ENCODE results near the gene XPC. TPM values are rescaled to one million over a fixed set of nuclear protein-coding genes. Genes with fewer than 3 reads are reported as not detected.

XPC gene
- total and polyA plus RNA-seq, 4 donors = 12.7 to 26.7 (median 14.2) TPM

DNA sequence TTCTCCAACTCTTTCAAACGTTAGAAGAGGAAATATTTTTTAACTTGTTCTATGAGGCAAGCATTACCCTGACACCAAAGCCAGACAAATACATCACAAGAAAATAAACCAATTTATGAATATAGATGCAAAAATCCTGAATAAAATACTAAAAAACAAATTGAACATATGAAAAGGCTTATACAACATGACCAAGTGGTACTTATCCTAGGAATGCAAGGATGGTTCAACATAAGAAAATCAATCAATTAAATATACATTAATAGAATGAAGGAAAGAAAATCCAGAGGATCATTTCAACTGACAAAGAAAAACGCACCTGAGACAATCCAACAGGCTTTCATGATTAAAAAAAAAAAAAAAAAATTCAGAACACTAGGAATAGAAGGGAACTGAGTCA, 17.1 kb downstream of the XPC start:
- H3K27ac ChIP-seq (ENCODE audit: low read depth in 1 of 2, low read length in 2 of 2) = no peak overlapping the region
- TF ChIP-seq HNF4G (IDR thresholded peaks at IDR 0.05) (no peak), TAF1 (conservative IDR thresholded peaks at IDR 0.05) (no peak), JUND (IDR thresholded peaks at IDR 0.05) (no peak)
- TF ChIP-seq, protein P1, sequence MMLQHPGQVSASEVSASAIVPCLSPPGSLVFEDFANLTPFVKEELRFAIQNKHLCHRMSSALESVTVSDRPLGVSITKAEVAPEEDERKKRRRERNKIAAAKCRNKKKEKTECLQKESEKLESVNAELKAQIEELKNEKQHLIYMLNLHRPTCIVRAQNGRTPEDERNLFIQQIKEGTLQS (IDR thresholded peaks at IDR 0.05) = no peak
- TF ChIP-seq, protein P2, sequence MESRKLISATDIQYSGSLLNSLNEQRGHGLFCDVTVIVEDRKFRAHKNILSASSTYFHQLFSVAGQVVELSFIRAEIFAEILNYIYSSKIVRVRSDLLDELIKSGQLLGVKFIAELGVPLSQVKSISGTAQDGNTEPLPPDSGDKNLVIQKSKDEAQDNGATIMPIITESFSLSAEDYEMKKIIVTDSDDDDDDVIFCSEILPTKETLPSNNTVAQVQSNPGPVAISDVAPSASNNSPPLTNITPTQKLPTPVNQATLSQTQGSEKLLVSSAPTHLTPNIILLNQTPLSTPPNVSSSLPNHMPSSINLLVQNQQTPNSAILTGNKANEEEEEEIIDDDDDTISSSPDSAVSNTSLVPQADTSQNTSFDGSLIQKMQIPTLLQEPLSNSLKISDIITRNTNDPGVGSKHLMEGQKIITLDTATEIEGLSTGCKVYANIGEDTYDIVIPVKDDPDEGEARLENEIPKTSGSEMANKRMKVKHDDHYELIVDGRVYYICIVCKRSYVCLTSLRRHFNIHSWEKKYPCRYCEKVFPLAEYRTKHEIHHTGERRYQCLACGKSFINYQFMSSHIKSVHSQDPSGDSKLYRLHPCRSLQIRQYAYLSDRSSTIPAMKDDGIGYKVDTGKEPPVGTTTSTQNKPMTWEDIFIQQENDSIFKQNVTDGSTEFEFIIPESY (IDR thresholded peaks at IDR 0.05) = no peak
- peaks cover 0 to 7% (median 2%) of the 10 kb centered on the region in 4 donors for H3K9me3 ChIP-seq (ENCODE audit: control insufficient read depth in 4 of 4, low read length in 3 of 4)
- DNase-seq (ENCODE audit: low spot score) = no peak
- H3K9ac ChIP-seq (ENCODE audit: low read depth in 1 of 2, low read length in 2 of 2) = no peak overlapping the region
- 91% methylated on average over 2 of the region's 2 CpGs for WGBS
- H3K4me1 ChIP-seq (ENCODE audit: control insufficient read depth in 4 of 4, insufficient read depth in 4 of 4, low read length in 3 of 4) = no peaks in the 10 kb centered on the region
- H3K27me3 ChIP-seq (ENCODE audit: control insufficient read depth in 4 of 4, insufficient read depth in 4 of 4, low read length in 3 of 4) = no peaks in the 10 kb centered on the region
- no peak overlapping the region for H3K4me3 ChIP-seq (ENCODE audit: low read depth in 1 of 3, low read length in 3 of 3)
- peaks cover 19 to 96% (median 85%) of the 10 kb centered on the region in 4 donors for H3K36me3 ChIP-seq (ENCODE audit: control insufficient read depth in 4 of 4, insufficient read depth in 3 of 4, low read depth in 1 of 4, low read length in 3 of 4)

DNA sequence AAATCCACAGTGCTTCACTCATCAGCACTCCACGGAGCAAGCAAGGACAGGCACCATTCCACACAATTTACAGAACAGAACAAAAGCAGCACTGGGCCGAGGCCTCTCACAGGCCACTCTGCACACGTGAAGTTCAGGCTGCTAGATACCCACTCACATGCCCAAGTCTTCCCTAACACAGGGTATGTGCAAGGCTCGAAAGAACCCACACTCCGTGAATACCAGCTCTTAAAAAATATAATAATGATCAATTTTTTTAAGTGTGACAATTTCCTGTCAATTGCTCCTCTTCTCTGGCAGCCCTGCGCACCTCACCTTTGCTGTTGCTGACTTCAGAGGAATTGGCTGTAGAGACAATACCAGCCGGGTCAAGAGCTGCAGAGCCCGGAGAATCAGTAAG, 19.0 kb downstream of the XPC start:
- H3K4me3 ChIP-seq (ENCODE audit: low read depth in 1 of 3, low read length in 3 of 3) = no peak overlapping the region
- H3K27me3 ChIP-seq (ENCODE audit: control insufficient read depth in 4 of 4, insufficient read depth in 4 of 4, low read length in 3 of 4) = no peaks in the 10 kb centered on the region
- no peaks in the 10 kb centered on the region for H3K4me1 ChIP-seq (ENCODE audit: control insufficient read depth in 4 of 4, insufficient read depth in 4 of 4, low read length in 3 of 4)
- DNase-seq (ENCODE audit: low spot score) = no peak
- H3K9ac ChIP-seq (ENCODE audit: low read depth in 1 of 2, low read length in 2 of 2) = no peak overlapping the region
- no peak overlapping the region for H3K27ac ChIP-seq (ENCODE audit: low read depth in 1 of 2, low read length in 2 of 2)
- no peak for TF ChIP-seq FOXA2 (IDR thresholded peaks at IDR 0.05)
- TF ChIP-seq FOXA1 (IDR thresholded peaks at IDR 0.05) = no peak
- no peak for TF ChIP-seq RXRA (IDR thresholded peaks at IDR 0.05)
- 98% methylated on average over 8 of the region's 8 CpGs for WGBS
- H3K9me3 ChIP-seq (ENCODE audit: control insufficient read depth in 4 of 4, low read length in 3 of 4) = peaks cover 0 to 7% (median 2%) of the 10 kb centered on the region in 4 donors
- H3K36me3 ChIP-seq (ENCODE audit: control insufficient read depth in 4 of 4, insufficient read depth in 3 of 4, low read depth in 1 of 4, low read length in 3 of 4) = peaks cover 13 to 85% (median 73%) of the 10 kb centered on the region in 4 donors

DNA sequence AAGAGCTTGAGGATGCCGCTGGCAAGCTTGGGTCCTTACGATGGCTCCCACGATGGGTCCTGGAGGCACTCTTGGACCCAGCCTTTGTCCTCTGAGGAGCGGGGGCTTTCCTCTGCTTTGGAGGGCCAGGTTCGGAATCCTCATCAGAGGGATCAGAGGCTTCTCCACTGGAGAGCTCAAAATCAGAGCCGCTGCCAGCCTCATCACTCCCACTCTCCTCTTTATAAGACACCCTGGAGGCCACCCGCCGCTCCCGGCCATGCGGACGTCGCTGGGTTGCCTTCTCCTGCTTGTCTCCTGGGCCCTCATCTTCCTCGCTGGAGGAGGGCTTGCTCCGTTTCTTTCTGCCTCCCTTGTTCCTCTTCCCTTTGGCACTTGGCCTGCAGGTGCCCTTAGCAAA, 20.0 kb downstream of the XPC start:
- peaks cover 10 to 87% (median 74%) of the 10 kb centered on the region in 4 donors for H3K36me3 ChIP-seq (ENCODE audit: control insufficient read depth in 4 of 4, insufficient read depth in 3 of 4, low read depth in 1 of 4, low read length in 3 of 4)
- H3K9ac ChIP-seq (ENCODE audit: low read depth in 1 of 2, low read length in 2 of 2) = no peak overlapping the region
- 91% methylated on average over 14 of the region's 14 CpGs for WGBS
- H3K27ac ChIP-seq (ENCODE audit: low read depth in 1 of 2, low read length in 2 of 2) = no peak overlapping the region
- no peak for TF ChIP-seq EGR1 (IDR thresholded peaks at IDR 0.05; ENCODE audit: low read depth in 2 of 2)
- no peak for TF ChIP-seq FOXA2 (IDR thresholded peaks at IDR 0.05)
- TF ChIP-seq YY1 (IDR thresholded peaks at IDR 0.05) = no peak
- TF ChIP-seq GABPA (IDR thresholded peaks at IDR 0.05 in 1 of 2, conservative IDR thresholded peaks at IDR 0.05 in 1 of 2) = no peak
- TF ChIP-seq HNF4A (conservative IDR thresholded peaks at IDR 0.05) = no peak
- no peak for TF ChIP-seq TAF1 (conservative IDR thresholded peaks at IDR 0.05)
- TF ChIP-seq, protein P2 (IDR thresholded peaks at IDR 0.05) = no peak
- no peak for TF ChIP-seq SP1 (IDR thresholded peaks at IDR 0.05)
- TF ChIP-seq, protein P1 (IDR thresholded peaks at IDR 0.05) = no peak
- TF ChIP-seq, protein P3, sequence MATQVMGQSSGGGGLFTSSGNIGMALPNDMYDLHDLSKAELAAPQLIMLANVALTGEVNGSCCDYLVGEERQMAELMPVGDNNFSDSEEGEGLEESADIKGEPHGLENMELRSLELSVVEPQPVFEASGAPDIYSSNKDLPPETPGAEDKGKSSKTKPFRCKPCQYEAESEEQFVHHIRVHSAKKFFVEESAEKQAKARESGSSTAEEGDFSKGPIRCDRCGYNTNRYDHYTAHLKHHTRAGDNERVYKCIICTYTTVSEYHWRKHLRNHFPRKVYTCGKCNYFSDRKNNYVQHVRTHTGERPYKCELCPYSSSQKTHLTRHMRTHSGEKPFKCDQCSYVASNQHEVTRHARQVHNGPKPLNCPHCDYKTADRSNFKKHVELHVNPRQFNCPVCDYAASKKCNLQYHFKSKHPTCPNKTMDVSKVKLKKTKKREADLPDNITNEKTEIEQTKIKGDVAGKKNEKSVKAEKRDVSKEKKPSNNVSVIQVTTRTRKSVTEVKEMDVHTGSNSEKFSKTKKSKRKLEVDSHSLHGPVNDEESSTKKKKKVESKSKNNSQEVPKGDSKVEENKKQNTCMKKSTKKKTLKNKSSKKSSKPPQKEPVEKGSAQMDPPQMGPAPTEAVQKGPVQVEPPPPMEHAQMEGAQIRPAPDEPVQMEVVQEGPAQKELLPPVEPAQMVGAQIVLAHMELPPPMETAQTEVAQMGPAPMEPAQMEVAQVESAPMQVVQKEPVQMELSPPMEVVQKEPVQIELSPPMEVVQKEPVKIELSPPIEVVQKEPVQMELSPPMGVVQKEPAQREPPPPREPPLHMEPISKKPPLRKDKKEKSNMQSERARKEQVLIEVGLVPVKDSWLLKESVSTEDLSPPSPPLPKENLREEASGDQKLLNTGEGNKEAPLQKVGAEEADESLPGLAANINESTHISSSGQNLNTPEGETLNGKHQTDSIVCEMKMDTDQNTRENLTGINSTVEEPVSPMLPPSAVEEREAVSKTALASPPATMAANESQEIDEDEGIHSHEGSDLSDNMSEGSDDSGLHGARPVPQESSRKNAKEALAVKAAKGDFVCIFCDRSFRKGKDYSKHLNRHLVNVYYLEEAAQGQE (IDR thresholded peaks at IDR 0.05) = no peak
- no peak for TF ChIP-seq FOXA1 (IDR thresholded peaks at IDR 0.05)
- TF ChIP-seq HNF4G (IDR thresholded peaks at IDR 0.05) = no peak
- TF ChIP-seq, protein P4, sequence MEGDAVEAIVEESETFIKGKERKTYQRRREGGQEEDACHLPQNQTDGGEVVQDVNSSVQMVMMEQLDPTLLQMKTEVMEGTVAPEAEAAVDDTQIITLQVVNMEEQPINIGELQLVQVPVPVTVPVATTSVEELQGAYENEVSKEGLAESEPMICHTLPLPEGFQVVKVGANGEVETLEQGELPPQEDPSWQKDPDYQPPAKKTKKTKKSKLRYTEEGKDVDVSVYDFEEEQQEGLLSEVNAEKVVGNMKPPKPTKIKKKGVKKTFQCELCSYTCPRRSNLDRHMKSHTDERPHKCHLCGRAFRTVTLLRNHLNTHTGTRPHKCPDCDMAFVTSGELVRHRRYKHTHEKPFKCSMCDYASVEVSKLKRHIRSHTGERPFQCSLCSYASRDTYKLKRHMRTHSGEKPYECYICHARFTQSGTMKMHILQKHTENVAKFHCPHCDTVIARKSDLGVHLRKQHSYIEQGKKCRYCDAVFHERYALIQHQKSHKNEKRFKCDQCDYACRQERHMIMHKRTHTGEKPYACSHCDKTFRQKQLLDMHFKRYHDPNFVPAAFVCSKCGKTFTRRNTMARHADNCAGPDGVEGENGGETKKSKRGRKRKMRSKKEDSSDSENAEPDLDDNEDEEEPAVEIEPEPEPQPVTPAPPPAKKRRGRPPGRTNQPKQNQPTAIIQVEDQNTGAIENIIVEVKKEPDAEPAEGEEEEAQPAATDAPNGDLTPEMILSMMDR (IDR thresholded peaks at IDR 0.05; ENCODE audit: low read depth, low read length, missing input control) = no peak
- TF ChIP-seq NR2F2 (IDR thresholded peaks at IDR 0.05) = no peak
- TF ChIP-seq RXRA (IDR thresholded peaks at IDR 0.05) = no peak
- TF ChIP-seq RAD21 (IDR thresholded peaks at IDR 0.05) = no peak
- no peak for TF ChIP-seq JUND (IDR thresholded peaks at IDR 0.05)
- TF ChIP-seq, protein P5, sequence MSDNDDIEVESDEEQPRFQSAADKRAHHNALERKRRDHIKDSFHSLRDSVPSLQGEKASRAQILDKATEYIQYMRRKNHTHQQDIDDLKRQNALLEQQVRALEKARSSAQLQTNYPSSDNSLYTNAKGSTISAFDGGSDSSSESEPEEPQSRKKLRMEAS (IDR thresholded peaks at IDR 0.05) = no peak
- no peaks in the 10 kb centered on the region for H3K27me3 ChIP-seq (ENCODE audit: control insufficient read depth in 4 of 4, insufficient read depth in 4 of 4, low read length in 3 of 4)
- H3K4me1 ChIP-seq (ENCODE audit: control insufficient read depth in 4 of 4, insufficient read depth in 4 of 4, low read length in 3 of 4) = no peaks in the 10 kb centered on the region
- DNase-seq (ENCODE audit: low spot score) = no peak
- no peak overlapping the region for H3K4me3 ChIP-seq (ENCODE audit: low read depth in 1 of 3, low read length in 3 of 3)
- H3K9me3 ChIP-seq (ENCODE audit: control insufficient read depth in 4 of 4, low read length in 3 of 4) = peaks cover 0 to 7% (median 2%) of the 10 kb centered on the region in 4 donors
